HG02840 (cell line): ENCODE results near the gene SLC16A4.
A peak's percentile ranks its signal among the peaks of the same experiment; 100 is the strongest.
"Not testable (repeated sequence)": the region's sequence is repeated elsewhere in the genome, so short reads cannot be mapped to it uniquely, and the experiment has no call there.

Source experiments
- ATAC-seq: cut with Tn5 transposase; IDR thresholded peaks from one replicate; pipeline ENCODE4 v1.9.1; 2021; ENCODE audit warnings: mild to moderate bottlenecking, moderate library complexity, moderate number of reproducible peaks; ENCODE audit not compliant: unreplicated experiment, low FRiP score

SLC16A4 gene

GRCh38 chr1:110411173-110411735 is 20.4 kb upstream of the SLC16A4 start:
- ATAC-seq: no peak

- no peak for ATAC-seq
These were observed 18.5 kb upstream of the SLC16A4 start for GRCh38 chr1:110409316-110409715.

GRCh38 chr1:110408488-110408887 is 17.7 kb upstream of the SLC16A4 start:
- no peak for ATAC-seq

GRCh38 chr1:110407260-110408210 is 16.7 kb upstream of the SLC16A4 start, which contains the start of gene LAMTOR5:
TSS of gene LAMTOR5 (minus strand) at chr1:110407694. CDS start at chr1:110407620, 74 bp downstream.
- ATAC-seq: peak; percentile 85

DNA sequence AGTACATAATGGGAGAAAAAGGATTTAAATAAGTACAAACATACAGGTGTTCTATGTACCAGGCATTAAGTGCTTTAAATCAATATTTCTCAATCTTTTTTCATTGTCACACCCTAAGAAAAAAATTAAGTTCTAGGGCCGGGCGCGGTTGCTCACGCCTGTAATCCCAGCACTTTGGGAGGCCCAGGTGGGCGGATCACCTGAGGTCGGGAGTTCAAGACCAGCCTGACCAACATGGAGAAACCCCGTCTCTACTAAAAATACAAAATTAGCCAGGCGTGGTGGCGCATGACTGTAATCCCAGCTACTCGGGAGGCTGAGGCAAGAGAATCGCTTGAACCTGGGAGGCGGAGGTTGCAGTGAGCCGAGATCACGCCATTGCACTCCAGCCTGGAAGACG is 15.6 kb upstream of the SLC16A4 start:
- not testable (repeated sequence) for ATAC-seq

DNA sequence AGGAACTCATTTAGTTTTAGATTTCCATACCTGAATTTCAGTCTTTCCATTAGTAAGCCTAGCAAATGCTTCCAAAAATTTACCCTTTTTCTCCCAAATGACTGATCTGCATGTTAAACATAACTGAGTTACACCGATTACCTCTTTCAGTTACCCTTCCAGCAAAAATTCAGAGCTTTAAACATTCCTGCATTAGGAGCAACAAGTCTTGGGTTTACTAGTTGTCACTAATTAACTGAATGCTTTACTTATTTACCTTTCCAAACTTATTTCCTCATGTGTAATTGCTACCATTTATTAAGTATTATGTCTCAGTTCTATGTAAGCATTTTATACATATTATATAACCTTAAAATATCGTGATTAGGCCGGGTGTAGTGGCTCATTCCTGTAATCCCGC is 13.6 kb upstream of the SLC16A4 start:
- no peak for ATAC-seq

GRCh38 chr1:110403805-110404204 is 13.0 kb upstream of the SLC16A4 start:
- ATAC-seq: no peak

DNA sequence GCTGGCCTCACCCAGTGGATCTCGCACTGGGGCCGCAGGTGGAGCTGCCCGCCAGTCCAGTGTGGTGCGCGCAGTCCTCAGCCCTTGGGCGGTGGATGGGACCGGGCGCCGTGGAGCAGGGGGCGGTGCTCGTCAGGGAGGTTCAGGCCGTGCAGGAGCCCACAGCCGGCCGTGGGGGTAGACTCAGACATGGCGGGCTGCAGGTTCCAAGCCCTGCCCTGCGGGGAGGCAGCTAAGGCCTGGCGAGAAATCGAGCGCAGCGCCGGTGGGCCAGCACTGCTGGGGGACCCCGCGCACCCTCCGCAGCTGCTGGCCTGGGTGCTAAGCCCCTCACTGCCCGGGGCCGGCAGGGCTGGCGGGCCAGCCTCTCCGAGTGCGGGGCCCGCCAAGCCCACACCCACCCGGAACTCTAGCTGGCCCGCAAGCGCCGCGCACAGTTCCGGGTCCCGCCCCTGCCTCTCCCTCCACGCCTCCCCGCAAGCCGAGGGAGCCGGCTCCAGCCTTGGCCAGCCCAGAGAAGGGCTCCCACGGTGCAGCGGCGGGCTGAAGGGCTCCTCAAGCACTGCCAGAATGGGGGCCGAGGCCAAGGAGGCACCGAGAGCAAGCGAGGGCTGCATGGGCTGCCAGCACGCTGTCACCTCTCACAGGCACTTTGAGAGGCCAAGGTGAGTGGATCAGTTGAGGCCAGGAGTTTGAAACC is 5.6 kb upstream of the SLC16A4 start:
- ATAC-seq: not testable (repeated sequence)

GRCh38 chr1:110394493-110394820 is 3.6 kb upstream of the SLC16A4 start:
- ATAC-seq: no peak

DNA sequence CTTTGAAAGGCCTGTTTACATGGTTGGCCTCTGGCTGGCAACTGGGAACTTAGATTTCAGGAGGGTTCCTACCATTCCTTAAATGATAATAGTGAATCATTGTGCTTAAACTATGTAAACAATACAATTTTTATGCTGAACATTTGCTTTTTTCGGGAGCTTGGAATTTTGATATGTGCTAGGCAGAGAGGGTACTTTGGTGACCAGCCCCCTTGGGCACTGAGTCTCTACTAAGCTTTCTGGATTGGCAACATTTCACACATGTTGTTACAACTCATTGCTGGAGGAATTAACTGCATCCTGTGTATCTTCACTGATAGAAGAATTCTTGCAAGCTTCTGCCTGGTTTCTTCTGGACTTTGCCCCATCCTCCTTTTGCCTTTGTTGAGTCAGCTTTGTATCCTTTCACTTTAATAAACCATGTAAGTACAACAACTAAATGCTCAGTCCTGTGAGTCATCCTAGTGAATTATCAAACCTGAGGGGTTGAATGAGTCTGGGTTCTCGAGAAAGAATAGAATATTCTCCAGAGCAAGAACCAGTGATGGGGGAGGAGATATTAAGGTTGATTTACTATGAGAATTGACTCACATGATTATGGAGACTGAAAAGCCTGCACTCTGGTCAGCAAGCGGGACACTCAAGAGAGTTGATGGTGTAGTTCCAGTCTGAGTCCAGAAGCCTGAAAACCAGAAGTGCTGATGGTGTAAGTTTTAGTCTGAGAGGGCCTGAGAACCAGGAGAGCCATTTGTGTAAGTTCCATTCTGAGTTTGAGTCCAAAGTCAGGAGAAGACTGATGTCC is 3.1 kb upstream of the SLC16A4 start:
- ATAC-seq: no peak

GRCh38 chr1:110393286-110393685 is 2.5 kb upstream of the SLC16A4 start:
- no peak for ATAC-seq

- ATAC-seq: no peak
These were observed 730 bp downstream of the SLC16A4 start for GRCh38 chr1:110390096-110390495.

DNA sequence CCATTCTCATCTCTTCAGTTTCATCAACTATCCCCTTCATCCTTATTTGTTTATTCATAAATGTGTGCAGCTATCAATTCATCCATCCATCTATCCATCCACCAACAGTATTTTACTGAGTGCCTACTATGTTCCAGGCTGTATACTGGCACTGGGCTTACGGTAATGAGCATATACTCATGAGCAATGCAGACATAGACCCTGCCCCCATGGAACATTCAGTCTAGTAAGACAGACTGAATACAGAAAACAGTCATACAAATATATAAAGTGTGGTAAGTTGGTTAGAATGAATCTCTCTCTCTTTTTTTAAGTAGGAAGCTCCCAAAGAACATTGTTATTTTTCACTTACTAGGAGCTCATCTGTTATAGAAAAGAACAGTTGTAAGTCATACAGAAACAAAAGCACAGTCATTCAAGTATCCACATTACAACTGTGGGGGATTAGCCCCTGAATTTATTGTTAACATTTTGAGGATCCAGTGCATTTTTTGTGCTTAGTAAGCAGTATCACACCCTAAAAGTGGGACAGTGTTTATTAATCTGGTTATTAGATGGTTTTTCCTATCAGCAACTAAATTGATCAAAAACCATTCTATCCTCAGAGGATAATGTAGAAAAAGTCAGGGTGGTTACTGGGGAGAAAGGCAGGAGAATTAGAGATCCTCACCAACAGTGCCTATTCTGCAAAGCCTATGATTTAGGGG is 3.6 kb downstream of the SLC16A4 start:
- ATAC-seq: no peak

DNA sequence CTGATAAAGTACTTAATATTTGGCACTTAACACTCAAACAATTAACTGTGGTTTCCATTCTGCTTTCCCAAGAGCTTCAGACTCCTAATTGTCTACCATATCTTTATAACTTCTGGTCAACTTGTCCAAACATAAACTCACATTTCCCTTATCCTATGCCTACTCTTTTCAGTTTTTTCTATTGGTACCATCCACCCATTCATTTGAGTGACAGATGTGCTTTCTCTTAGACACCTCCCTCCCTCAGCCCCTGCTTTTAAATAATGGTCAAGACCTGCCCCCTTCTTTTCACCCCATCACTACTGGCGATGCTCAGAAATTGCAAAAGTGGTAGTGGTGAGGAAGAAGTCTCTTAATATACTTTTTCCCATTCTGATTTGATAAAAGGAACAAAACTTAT is 5.5 kb downstream of the SLC16A4 start:
- ATAC-seq: no peak

DNA sequence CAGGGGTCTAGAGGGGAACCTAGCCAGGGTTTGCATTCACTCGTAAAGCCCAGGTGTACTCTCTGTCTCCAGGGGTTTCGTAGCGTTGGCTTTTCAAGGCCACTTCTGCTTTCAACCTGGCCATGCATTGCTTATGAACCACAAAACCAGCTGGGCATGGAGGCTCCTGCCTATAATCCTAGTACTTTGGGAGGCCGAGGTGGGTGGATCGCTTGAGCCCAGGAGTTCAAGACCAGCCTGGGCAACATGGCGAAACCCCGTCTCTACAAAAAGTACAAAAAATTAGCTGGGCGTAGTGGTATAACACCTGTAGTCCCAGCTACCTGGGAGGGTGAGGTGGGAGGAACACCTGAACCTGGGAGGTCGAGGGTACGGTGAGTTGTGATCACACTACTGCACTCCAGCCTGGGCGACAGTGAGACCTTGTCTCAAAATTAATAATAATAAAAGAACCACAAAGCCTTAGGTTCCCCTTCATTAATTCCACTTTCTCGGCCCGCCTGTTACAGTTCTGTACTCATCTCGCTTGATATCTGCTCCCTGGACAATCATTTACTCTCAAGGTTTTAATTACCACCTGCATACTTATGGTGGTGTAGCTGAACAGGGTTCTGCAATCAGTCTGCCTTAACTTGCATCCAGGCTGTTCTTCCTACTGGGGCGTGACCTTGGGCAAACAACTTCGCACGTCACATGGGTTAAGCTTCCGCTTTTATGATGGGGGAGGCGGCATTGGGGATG is 6.1 kb downstream of the SLC16A4 start:
- ATAC-seq: no peak

GRCh38 chr1:110383251-110383990 is 7.4 kb downstream of the SLC16A4 start:
- no peak for ATAC-seq

DNA sequence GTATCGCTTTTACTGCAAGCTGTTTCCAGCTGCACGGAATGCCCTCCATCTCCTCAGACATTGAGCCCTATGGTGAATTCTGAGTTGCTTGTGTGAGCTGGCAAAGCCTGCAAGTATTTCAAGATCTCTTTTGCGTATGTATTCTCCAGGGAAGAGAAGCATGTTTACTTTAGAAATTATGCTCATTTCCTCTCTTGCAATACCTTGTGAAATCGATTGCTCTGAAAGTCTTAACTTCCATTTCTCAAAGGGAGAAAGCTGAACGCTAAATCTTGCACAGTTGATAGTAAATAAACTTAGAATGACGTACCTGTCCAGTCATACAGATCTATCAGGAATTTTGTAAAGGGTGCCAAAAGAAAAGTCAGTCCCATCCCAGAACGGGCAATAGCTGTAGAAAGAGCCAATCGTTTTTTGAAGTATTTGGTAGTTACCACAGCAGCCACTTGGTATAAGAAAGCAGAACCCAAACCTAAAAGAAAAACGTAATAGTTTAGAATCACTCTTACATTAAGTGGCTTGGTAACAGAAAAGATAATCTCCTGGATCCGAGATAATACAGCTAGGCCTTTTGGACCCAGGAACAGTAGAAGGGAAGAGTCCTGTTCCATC is 10.0 kb downstream of the SLC16A4 start:
- no peak for ATAC-seq

- ATAC-seq: no peak
These were observed 15.3 kb downstream of the SLC16A4 start for GRCh38 chr1:110375490-110375889.
